ENCODE measurements around the gene HSPB7.

- TF ChIP-seq CTCF (conservative IDR thresholded peaks at IDR 0.05; ENCODE audit: low read depth in 2 of 2): no peak
- no peak for TF ChIP-seq ETS1 (IDR thresholded peaks at IDR 0.05)
- TF ChIP-seq, protein P1, sequence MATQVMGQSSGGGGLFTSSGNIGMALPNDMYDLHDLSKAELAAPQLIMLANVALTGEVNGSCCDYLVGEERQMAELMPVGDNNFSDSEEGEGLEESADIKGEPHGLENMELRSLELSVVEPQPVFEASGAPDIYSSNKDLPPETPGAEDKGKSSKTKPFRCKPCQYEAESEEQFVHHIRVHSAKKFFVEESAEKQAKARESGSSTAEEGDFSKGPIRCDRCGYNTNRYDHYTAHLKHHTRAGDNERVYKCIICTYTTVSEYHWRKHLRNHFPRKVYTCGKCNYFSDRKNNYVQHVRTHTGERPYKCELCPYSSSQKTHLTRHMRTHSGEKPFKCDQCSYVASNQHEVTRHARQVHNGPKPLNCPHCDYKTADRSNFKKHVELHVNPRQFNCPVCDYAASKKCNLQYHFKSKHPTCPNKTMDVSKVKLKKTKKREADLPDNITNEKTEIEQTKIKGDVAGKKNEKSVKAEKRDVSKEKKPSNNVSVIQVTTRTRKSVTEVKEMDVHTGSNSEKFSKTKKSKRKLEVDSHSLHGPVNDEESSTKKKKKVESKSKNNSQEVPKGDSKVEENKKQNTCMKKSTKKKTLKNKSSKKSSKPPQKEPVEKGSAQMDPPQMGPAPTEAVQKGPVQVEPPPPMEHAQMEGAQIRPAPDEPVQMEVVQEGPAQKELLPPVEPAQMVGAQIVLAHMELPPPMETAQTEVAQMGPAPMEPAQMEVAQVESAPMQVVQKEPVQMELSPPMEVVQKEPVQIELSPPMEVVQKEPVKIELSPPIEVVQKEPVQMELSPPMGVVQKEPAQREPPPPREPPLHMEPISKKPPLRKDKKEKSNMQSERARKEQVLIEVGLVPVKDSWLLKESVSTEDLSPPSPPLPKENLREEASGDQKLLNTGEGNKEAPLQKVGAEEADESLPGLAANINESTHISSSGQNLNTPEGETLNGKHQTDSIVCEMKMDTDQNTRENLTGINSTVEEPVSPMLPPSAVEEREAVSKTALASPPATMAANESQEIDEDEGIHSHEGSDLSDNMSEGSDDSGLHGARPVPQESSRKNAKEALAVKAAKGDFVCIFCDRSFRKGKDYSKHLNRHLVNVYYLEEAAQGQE (IDR thresholded peaks at IDR 0.05; ENCODE audit: unreplicated experiment): no peak
- no peak for TF ChIP-seq POLR2AphosphoS5 (IDR thresholded peaks at IDR 0.05; ENCODE audit: low read depth)
- no peak for TF ChIP-seq JUNB (IDR thresholded peaks at IDR 0.05; ENCODE audit: unreplicated experiment)
- no peak for TF ChIP-seq EZH2 (IDR thresholded peaks at IDR 0.05; ENCODE audit: low read depth, unreplicated experiment)
- no peak for TF ChIP-seq NANOG (IDR thresholded peaks at IDR 0.05; ENCODE audit: borderline replicate concordance)
- TF ChIP-seq EZH2phosphoT487 (IDR thresholded peaks at IDR 0.05; ENCODE audit: unreplicated experiment): no peak
Observed at GRCh38 chr1:15989776-15990175, 28.1 kb downstream of the HSPB7 start.
